Measurements from ENCODE around the gene CLDN3.
"Not testable (repeated sequence)": the region's sequence is repeated elsewhere in the genome, so short reads cannot be mapped to it uniquely, and the experiment has no call there.

Gene CLDN3

GRCh38 chr7:73770002-73770859 lies at the start of gene CLDN3:
TSS of gene CLDN3 (minus strand) at chr7:73770270. CDS start at chr7:73770049, 221 bp downstream.
- H3K4me3 ChIP-seq (ENCODE audit: low read length), result no peak within 1 kb of the TSS
- no peak for TF ChIP-seq ZNF274 (IDR thresholded peaks at IDR 0.05; ENCODE audit: low read depth, low read length)

- TF ChIP-seq ZNF274 (IDR thresholded peaks at IDR 0.05; ENCODE audit: low read depth, low read length), result no peak
- H3K4me3 ChIP-seq (ENCODE audit: low read length), result no peak overlapping the region
Measured at GRCh38 chr7:73817121-73817520, 47.1 kb upstream of the CLDN3 start.

GRCh38 chr7:73815436-73815835 lies 45.4 kb upstream of the CLDN3 start:
- no peak overlapping the region for H3K4me3 ChIP-seq (ENCODE audit: low read length)
- TF ChIP-seq ZNF274 (IDR thresholded peaks at IDR 0.05; ENCODE audit: low read depth, low read length), result no peak

- H3K4me3 ChIP-seq (ENCODE audit: low read length), result no peak overlapping the region
- no peak for TF ChIP-seq ZNF274 (IDR thresholded peaks at IDR 0.05; ENCODE audit: low read depth, low read length)
Measured at GRCh38 chr7:73812996-73813395, 42.9 kb upstream of the CLDN3 start.

GRCh38 chr7:73811760-73812168 lies 41.7 kb upstream of the CLDN3 start:
- no peak for TF ChIP-seq ZNF274 (IDR thresholded peaks at IDR 0.05; ENCODE audit: low read depth, low read length)
- H3K4me3 ChIP-seq (ENCODE audit: low read length), result no peak overlapping the region

GRCh38 chr7:73810998-73811360 lies 40.9 kb upstream of the CLDN3 start:
- no peak for TF ChIP-seq ZNF274 (IDR thresholded peaks at IDR 0.05; ENCODE audit: low read depth, low read length)
- no peak overlapping the region for H3K4me3 ChIP-seq (ENCODE audit: low read length)

- H3K4me3 ChIP-seq (ENCODE audit: low read length), result no peak overlapping the region
- no peak for TF ChIP-seq ZNF274 (IDR thresholded peaks at IDR 0.05; ENCODE audit: low read depth, low read length)
Measured at GRCh38 chr7:73809467-73809951, 39.4 kb upstream of the CLDN3 start.

- no peak overlapping the region for H3K4me3 ChIP-seq (ENCODE audit: low read length)
- no peak for TF ChIP-seq ZNF274 (IDR thresholded peaks at IDR 0.05; ENCODE audit: low read depth, low read length)
Measured at GRCh38 chr7:73802459-73802858, 32.4 kb upstream of the CLDN3 start.

GRCh38 chr7:73801577-73801976 lies 31.5 kb upstream of the CLDN3 start:
- TF ChIP-seq ZNF274 (IDR thresholded peaks at IDR 0.05; ENCODE audit: low read depth, low read length), result no peak

GRCh38 chr7:73799282-73800141 lies 29.4 kb upstream of the CLDN3 start:
- H3K4me3 ChIP-seq (ENCODE audit: low read length), result no peak overlapping the region
- TF ChIP-seq ZNF274 (IDR thresholded peaks at IDR 0.05; ENCODE audit: low read depth, low read length), result no peak

More at GRCh38 chr7:73801577-73801976, 31.5 kb upstream of the CLDN3 start:
- H3K4me3 ChIP-seq (ENCODE audit: low read length), result no peak overlapping the region

GRCh38 chr7:73797176-73797575 lies 27.1 kb upstream of the CLDN3 start:
- H3K4me3 ChIP-seq (ENCODE audit: low read length), result not testable (repeated sequence)

GRCh38 chr7:73796656-73797055 lies 26.6 kb upstream of the CLDN3 start:
- not testable (repeated sequence) for H3K4me3 ChIP-seq (ENCODE audit: low read length)

GRCh38 chr7:73795188-73795587 lies 25.1 kb upstream of the CLDN3 start:
- not testable (repeated sequence) for H3K4me3 ChIP-seq (ENCODE audit: low read length)

- H3K4me3 ChIP-seq (ENCODE audit: low read length), result not testable (repeated sequence)
Measured at GRCh38 chr7:73791170-73791690, 21.2 kb upstream of the CLDN3 start.

GRCh38 chr7:73789051-73789450 lies 19.0 kb upstream of the CLDN3 start:
- TF ChIP-seq ZNF274 (IDR thresholded peaks at IDR 0.05; ENCODE audit: low read depth, low read length), result no peak
- H3K4me3 ChIP-seq (ENCODE audit: low read length), result no peak overlapping the region

GRCh38 chr7:73787786-73788048 lies 17.6 kb upstream of the CLDN3 start:
- not testable (repeated sequence) for H3K4me3 ChIP-seq (ENCODE audit: low read length)

Data from GM08714 (cell line).